RWPE1 (cell line): ENCODE measurements around the gene SSBP3.

Experiments used
- CTCF ChIA-PET: fragments of 350-600 bp; sonication (Branson Sonifier 250); formaldehyde crosslinking; extraction: SDS; loops from one replicate; lab custom pipeline; 2021; lab: Yijun Ruan, JAX
- POLR2A ChIA-PET: fragments of 400-600 bp; formaldehyde crosslinking; extraction: SDS; loops from one replicate; lab custom pipeline; 2020; ENCODE audit warnings: antibody characterized with exemption; ENCODE audit not compliant: low non-redundant PET; lab: Yijun Ruan, JAX
- DNase-seq: peaks from one replicate; pipeline ENCODE4 v3.0.0; 2012; ENCODE audit warnings: low spot score
- H3K27ac ChIP-seq: fragments of 450-650 bp; 2 replicates; pipeline ENCODE4 v1.5.1; 2017
- TF ChIP-seq, protein P1 (sequence below): fragments of 450-650 bp; conservative IDR thresholded peaks from 2 replicates; pipeline ENCODE4 v1.5.1; 2017; ENCODE audit warnings: low read depth, mild to moderate bottlenecking

SSBP3 gene

DNA sequence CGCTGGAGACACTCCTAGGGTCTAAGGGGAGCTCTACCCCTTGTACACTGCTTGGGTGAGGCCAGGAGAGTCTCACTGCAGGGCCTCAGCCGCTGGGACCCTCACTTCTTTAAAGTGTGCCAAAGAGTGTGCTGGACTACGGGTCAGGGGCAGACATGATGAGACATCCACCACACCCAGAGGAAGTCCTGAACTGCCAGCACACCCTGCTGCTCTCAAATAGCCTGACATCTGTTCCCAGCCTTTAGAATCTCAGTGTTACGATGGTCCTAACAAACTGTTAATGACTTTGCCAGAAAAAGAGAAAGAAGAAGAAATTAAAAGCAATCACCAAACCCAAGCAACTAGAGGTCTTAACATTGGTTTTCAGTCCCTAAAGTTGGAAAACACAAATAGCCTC lies 157.2 kb downstream of the SSBP3 start:
- POLR2A ChIA-PET: no interaction called here
- CTCF ChIA-PET: no interaction called here
- TF ChIP-seq, protein P1, sequence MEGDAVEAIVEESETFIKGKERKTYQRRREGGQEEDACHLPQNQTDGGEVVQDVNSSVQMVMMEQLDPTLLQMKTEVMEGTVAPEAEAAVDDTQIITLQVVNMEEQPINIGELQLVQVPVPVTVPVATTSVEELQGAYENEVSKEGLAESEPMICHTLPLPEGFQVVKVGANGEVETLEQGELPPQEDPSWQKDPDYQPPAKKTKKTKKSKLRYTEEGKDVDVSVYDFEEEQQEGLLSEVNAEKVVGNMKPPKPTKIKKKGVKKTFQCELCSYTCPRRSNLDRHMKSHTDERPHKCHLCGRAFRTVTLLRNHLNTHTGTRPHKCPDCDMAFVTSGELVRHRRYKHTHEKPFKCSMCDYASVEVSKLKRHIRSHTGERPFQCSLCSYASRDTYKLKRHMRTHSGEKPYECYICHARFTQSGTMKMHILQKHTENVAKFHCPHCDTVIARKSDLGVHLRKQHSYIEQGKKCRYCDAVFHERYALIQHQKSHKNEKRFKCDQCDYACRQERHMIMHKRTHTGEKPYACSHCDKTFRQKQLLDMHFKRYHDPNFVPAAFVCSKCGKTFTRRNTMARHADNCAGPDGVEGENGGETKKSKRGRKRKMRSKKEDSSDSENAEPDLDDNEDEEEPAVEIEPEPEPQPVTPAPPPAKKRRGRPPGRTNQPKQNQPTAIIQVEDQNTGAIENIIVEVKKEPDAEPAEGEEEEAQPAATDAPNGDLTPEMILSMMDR: no peak
- DNase-seq: no peak
- H3K27ac ChIP-seq: no peak overlapping the region

DNA sequence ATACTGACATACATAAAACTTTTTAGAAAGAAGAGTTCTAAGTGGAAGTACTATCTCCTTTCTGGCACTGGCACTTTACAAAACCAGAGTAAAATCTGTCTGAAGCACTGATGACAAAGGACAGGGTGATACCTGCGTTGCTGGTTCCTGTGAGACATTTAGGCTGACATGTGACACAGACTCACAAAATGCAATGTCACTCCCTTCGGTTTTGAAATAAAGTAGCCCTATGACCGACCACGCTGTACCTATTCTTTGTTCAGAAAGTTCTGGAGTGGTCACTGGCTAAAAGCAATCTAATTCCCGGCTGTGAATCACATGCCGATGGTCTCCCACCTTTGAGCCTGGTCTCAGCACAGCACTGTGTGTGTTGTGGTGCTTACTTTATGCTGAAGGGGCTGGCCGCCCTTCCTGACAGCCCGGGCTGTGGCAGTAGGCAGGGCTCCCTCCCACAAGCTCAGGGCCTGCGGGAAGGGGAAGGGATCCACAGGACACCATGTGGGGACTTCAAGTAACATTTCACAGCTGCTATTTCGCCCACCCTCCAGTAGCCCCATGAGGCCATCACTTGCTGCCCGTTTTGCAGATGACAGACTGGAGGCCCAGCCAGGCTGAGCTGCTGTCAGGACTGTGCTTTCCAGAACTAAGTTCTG lies 158.2 kb downstream of the SSBP3 start:
- POLR2A ChIA-PET: no interaction called here
- CTCF ChIA-PET: no interaction called here
- 0 out of 2 replicates have a peak overlapping the region, but pooled peaks have one; percentile 12 for H3K27ac ChIP-seq
- TF ChIP-seq, protein P1: no peak
- no peak for DNase-seq

DNA sequence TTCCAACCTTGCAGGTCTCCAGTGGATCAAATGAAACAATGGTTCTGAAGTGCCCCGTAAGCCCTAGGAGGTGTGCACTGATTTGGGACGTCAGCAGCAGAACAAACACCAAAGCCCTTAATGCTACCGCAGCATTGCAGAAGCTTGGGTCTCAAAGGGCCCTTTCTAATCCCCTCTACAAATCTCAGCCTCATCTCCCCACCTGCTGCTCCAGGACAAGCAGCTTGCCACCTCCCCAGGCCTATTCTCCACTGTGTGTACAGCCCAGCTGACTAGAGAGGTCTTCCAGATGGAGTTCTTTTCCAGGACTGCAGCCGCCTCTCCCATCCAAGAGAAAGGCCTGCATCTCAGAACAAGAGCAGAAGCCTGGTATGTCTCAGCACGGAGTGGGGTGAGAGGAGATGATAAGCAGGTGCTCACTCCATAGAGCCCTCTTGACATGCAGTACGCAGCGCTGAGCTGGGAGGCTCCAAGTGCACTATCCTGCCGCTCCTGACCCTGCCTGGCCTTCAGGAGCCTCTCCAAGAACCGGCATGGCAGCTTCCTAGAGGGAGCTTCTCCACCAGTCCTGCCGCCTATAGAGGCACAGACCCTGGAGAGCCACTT lies 160.0 kb downstream of the SSBP3 start:
- TF ChIP-seq, protein P1: no peak
- POLR2A ChIA-PET: no interaction called here
- CTCF ChIA-PET: no interaction called here
- no peak overlapping the region for H3K27ac ChIP-seq
- no peak for DNase-seq

DNA sequence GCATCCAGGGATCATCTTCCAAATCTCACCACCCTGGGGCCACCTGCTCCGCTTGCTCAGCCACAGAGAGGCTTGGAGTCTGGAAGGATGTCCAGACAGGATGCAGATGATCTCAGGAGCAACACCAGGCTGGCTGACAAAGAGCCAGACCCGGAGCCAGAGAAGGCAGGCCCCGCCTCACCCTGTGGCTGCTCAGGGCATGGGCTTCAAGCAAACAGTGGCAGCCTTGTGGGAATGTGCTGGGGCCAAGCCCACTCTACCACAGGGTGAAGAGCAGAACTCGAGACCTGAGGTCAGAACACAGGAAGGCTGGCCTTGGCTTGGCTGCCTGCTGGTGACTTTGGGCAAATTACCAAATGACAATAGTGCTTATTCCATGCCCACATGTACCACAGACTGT lies 160.7 kb downstream of the SSBP3 start:
- no peak overlapping the region for H3K27ac ChIP-seq
- CTCF ChIA-PET: no interaction called here
- DNase-seq: no peak
- POLR2A ChIA-PET: no interaction called here
- TF ChIP-seq, protein P1: no peak

DNA sequence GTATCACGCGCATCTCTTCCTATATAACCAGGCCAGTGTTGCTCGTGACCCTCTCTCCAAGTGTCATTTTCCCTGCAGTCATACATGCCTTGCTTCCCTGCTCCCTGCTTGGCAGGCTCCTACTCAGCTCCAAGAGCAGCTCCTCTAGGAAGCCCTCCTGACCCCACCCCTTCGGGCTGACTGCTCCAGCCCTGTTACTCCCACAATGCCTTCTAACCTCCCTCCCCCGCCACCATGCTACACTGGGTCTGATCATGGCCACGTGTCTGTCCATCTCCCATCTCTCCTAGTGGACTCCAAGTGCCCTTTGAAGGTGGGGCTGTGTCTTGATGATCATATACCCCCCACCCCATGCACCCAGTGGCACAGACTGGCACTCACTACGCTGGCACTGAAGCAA lies 161.5 kb downstream of the SSBP3 start:
- no peak for DNase-seq
- ChIA-PET POLR2A (no interaction called here), CTCF (no interaction called here)
- TF ChIP-seq, protein P1: no peak
- no peak overlapping the region for H3K27ac ChIP-seq

DNA sequence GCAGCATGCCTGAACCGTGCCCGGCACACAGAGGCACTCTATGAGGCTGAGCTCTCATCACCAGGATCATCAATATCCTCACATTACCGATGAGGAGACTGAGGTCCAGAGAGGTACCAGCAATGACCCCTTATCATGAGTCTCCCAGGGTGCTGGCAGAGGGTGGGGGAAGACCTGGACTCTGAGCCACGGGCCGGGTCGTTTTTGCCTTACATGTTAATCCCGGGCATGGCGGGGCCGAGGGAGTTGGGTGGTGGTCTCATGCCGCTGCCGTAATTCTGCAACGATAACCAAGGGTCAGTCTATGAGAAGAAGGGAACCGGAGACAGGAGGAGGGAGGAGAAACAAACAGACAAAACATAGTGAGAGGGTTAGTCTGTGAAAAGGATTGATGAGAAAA lies 163.2 kb downstream of the SSBP3 start:
- no peak overlapping the region for H3K27ac ChIP-seq
- POLR2A ChIA-PET: no interaction called here
- CTCF ChIA-PET: no interaction called here
- DNase-seq: no peak
- TF ChIP-seq, protein P1: no peak
